ENCODE results near the gene PANK4. TPM values are rescaled to one million over a fixed set of nuclear protein-coding genes. Genes with fewer than 3 reads are reported as not detected.

PANK4 gene
- total and polyA plus RNA-seq, 3 experiments from 2014 or later: 25.0 to 46.3 (median 40.3) TPM

DNA sequence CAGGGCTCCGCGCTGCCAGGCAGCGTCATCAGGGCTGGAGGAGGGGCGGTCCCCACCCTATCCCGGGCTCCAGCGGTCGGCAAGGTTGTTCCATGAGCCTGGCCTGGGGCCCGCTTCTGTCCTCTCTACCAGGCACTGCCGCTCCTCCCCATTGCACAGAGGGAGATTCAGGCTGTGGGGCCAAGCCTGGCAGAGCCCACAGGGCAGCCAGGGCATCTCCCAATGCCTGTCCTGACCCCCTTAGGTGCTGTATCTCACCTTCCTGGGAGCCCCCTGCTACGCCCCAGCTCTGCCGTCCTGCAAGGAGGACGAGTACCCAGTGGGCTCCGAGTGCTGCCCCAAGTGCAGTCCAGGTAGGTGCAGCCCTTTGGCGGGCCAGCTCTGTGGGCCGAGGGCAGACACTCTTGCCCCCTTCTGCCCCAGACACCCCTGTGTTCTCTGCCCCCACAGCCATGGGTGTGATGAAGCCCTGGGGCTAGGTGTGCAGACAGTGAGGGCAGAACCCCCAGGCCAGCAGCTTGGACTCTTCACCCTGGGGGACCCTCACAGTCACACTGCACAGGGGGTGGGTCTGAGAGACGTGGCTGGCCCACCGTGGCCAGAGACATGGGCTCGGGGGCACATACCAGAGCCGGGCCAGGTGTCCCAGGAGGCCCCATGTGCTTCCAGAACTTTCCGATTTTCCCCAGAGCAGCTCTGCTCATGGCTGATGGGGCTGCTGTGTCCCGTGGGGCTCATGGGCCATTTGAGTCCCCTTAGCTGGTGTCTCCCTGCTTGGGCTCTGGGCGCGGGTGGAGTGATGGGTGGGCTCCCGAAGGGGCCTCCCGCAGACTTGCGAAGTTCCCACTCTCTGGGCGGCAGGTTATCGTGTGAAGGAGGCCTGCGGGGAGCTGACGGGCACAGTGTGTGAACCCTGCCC is 31.3 kb upstream of the PANK4 start:
- Mint-ChIP-seq H3K36me3 (peaks cover 0 to 51% (median 0%) of the 10 kb centered on the region in 3 donors), H3K27me3 (peaks cover 0 to 2% of the 10 kb centered on the region in 2 donors), H3K9me3 (no peaks in the 10 kb centered on the region), H3K27ac (peak overlapping the region; percentile 61 to 99 (median 96)), H3K4me1 (peaks cover 30 to 61% (median 30%) of the 10 kb centered on the region in 3 donors), H3K4me3 (peak overlapping the region; percentile 78 to 99 (median 99))
- H3K27me3 ChIP-seq (ENCODE audit: insufficient read depth, low read length, poor library complexity, severe bottlenecking): no peaks in the 10 kb centered on the region
- peak overlapping the region; percentile 98 for H3K4me3 ChIP-seq (ENCODE audit: low read length)
- DNase-seq: no peak
- H3K27ac ChIP-seq (ENCODE audit: low read depth, low read length): peak overlapping the region; percentile 95
- peaks cover 35% of the 10 kb centered on the region for H3K4me1 ChIP-seq (ENCODE audit: insufficient read depth, low read length)
- POLR2A ChIA-PET: interaction anchor here (0.8 to 2.5 kb wide), 5 partner anchors 10 to 34 kb away, joined by 4 to 41 read pairs (median 12); partner anchors contain the start of gene PRXL2B
- H3K36me3 ChIP-seq (ENCODE audit: insufficient read depth, low read length): no peaks in the 10 kb centered on the region
- H3K9me3 ChIP-seq (ENCODE audit: low read length): no peaks in the 10 kb centered on the region
- CTCF ChIA-PET: interaction anchor here (0.8 to 3.8 kb wide), 5 partner anchors 9 to 360 kb away, joined by 3 to 30 read pairs (median 9); no protein-coding TSS in a partner anchor

DNA sequence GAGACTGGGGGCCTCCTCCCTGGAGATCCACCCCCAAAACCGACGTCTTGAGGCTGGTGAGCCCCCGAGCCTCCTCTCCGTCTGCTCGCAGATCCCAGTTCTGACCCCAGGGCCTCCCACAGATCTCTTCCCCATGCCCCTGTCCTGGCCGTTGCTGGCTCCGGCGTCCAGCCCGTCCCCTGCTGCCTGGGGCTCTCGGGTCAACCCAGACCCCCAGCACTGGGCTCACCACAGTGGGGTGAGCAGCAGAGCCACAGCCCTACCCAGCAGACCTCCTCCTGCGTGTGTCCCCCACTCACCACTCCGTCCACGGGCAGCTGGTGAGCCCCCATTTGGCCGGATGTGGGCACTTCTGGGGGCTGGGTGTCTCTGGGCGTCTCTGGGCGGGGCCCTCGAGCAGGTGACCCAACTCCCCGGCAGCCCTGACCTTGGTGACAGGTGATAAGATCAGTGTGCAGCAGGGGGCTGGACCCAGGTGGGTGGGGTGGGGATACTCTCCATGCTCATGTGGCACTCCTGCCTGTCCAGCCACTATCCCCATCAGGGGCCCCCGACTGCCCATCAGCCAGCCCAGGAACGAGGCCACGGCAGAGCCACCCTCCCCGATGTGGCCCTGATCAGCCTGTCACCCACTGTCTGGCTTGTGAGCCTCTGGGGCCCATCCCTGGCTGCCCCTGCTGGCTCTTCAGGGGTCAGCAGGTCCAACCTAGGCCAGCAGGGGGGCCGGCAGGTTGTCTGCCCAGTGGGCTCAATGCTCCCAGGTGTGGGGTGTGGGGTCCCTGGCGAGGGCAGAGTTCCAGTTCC is 30.5 kb upstream of the PANK4 start:
- POLR2A ChIA-PET: interaction anchor here (0.7 to 2.5 kb wide), 10 partner anchors 9 to 165 kb away, joined by 3 to 41 read pairs (median 8); partner anchors contain the start of genes MORN1, PANK4, PRXL2B and RER1
- DNase-seq: peak in 2 of 5 donors; percentile 52 to 66
- Mint-ChIP-seq H3K4me1 (peaks cover 30 to 61% (median 30%) of the 10 kb centered on the region in 3 donors), H3K27me3 (peaks cover 0 to 2% of the 10 kb centered on the region in 2 donors), H3K9me3 (no peaks in the 10 kb centered on the region), H3K27ac (peak overlapping the region; percentile 93 to 99 (median 98)), H3K4me3 (peak overlapping the region; percentile 94 to 99 (median 99)), H3K36me3 (peaks cover 0 to 44% (median 0%) of the 10 kb centered on the region in 3 donors)
- Histone ChIP-seq H3K27ac (ENCODE audit: low read depth, low read length) (peak overlapping the region; percentile 95), H3K4me1 (ENCODE audit: insufficient read depth, low read length) (peaks cover 35% of the 10 kb centered on the region), H3K27me3 (ENCODE audit: insufficient read depth, low read length, poor library complexity, severe bottlenecking) (no peaks in the 10 kb centered on the region), H3K4me3 (ENCODE audit: low read length) (peak overlapping the region; percentile 98), H3K36me3 (ENCODE audit: insufficient read depth, low read length) (no peaks in the 10 kb centered on the region), H3K9me3 (ENCODE audit: low read length) (no peaks in the 10 kb centered on the region)
- CTCF ChIA-PET: interaction anchor here (0.8 to 3.8 kb wide), 11 partner anchors 10 to 362 kb away, joined by 3 to 34 read pairs (median 5); partner anchors contain the start of genes FAAP20, PANK4 and PRXL2B

DNA sequence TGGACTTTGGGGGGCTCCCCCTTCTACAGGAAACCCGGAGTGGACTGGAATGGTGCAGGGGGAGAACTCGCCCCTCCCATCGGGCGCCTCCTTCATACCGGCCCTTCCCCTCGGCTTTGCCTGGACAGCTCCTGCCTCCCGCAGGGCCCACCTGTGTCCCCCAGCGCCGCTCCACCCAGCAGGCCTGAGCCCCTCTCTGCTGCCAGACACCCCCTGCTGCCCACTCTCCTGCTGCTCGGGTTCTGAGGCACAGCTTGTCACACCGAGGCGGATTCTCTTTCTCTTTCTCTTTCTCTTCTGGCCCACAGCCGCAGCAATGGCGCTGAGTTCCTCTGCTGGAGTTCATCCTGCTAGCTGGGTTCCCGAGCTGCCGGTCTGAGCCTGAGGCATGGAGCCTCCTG is 29.9 kb upstream of the PANK4 start, which contains the start of gene TNFRSF14:
Gene TNFRSF14 (plus strand): TSS at position 95 of the 401 bp plus-strand sequence. CDS start 294 bp downstream, at position 389.
- peaks cover 35% of the 10 kb centered on the region for H3K4me1 ChIP-seq (ENCODE audit: insufficient read depth, low read length)
- peak within 1 kb of the TSS; percentile 98 for H3K4me3 ChIP-seq (ENCODE audit: low read length)
- Mint-ChIP-seq H3K27ac (peak within 1 kb of the TSS; percentile 93 to 99 (median 98)), H3K36me3 (peaks cover 0 to 40% (median 0%) of the 10 kb centered on the region in 3 donors), H3K27me3 (peaks cover 0 to under 1% of the 10 kb centered on the region in 2 donors), H3K4me1 (peaks cover 28 to 58% (median 30%) of the 10 kb centered on the region in 3 donors), H3K9me3 (no peaks in the 10 kb centered on the region), H3K4me3 (peak within 1 kb of the TSS; percentile 94 to 99 (median 99))
- ChIA-PET CTCF (interaction anchor here (0.8 to 3.8 kb wide), 11 partner anchors 10 to 361 kb away, joined by 3 to 34 read pairs (median 5); partner anchors contain the start of genes FAAP20, PANK4 and PRXL2B), POLR2A (interaction anchor here (0.6 to 2.5 kb wide), 10 partner anchors 9 to 165 kb away, joined by 3 to 41 read pairs (median 8); partner anchors contain the start of genes MORN1, PANK4, PEX10 and PRXL2B)
- H3K9me3 ChIP-seq (ENCODE audit: low read length): no peaks in the 10 kb centered on the region
- no peaks in the 10 kb centered on the region for H3K36me3 ChIP-seq (ENCODE audit: insufficient read depth, low read length)
- DNase-seq: peak; percentile 65 to 87 (median 79)
- no peaks in the 10 kb centered on the region for H3K27me3 ChIP-seq (ENCODE audit: insufficient read depth, low read length, poor library complexity, severe bottlenecking)
- H3K27ac ChIP-seq (ENCODE audit: low read depth, low read length): peak within 1 kb of the TSS; percentile 95

DNA sequence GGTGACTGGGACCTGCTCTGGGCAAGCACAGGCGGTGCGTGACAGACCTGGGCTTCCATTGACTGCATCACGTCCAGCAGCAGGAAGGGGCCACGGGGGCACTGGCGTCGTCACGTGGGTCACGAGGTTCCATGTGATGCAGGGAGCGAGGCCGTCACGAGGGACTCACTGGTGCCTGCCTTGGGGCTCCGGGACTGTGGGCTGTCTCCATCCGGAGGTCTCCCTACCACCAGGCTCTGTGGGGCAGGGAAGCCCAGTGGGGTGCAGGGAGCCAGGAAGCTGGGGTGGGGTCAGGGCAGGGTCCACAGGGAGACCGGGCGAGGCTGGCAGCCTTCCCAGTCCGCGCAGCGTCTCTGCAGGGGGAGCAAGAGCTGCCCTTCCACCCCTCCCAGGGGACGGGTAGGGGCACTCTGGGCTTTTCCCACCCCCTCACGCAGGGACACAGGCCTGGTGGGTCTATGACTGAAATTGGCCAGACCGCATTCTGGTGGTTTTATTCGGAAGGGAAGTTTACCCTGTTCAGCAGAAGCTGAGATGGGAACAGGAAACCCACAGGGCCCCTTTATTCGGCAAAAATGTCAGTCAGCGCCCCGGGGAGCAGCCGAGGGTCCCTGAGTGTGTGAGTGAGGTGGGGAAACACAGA is 29.4 kb upstream of the PANK4 start:
- no peaks in the 10 kb centered on the region for H3K9me3 ChIP-seq (ENCODE audit: low read length)
- DNase-seq: peak; percentile 67 to 86 (median 74)
- no peaks in the 10 kb centered on the region for H3K9me3 Mint-ChIP-seq
- H3K27me3 ChIP-seq (ENCODE audit: insufficient read depth, low read length, poor library complexity, severe bottlenecking): no peaks in the 10 kb centered on the region
- peak overlapping the region; percentile 94 to 99 (median 99) for H3K4me3 Mint-ChIP-seq
- H3K27ac Mint-ChIP-seq: peak overlapping the region; percentile 93 to 99 (median 98)
- ChIA-PET POLR2A (interaction anchor here (0.6 to 2.5 kb wide), 11 partner anchors 8 to 164 kb away, joined by 3 to 41 read pairs (median 7); partner anchors contain the start of genes MORN1, PANK4, PEX10 and PRXL2B), CTCF (interaction anchor here (1.0 to 3.8 kb wide), 10 partner anchors 9 to 361 kb away, joined by 3 to 34 read pairs (median 6); partner anchors contain the start of genes FAAP20 and PRXL2B)
- peaks cover 30 to 54% (median 31%) of the 10 kb centered on the region in 3 donors for H3K4me1 Mint-ChIP-seq
- peaks cover 0 to 35% (median 0%) of the 10 kb centered on the region in 3 donors for H3K36me3 Mint-ChIP-seq
- H3K27me3 Mint-ChIP-seq: no peaks in the 10 kb centered on the region
- peak overlapping the region; percentile 95 for H3K27ac ChIP-seq (ENCODE audit: low read depth, low read length)
- H3K36me3 ChIP-seq (ENCODE audit: insufficient read depth, low read length): no peaks in the 10 kb centered on the region
- H3K4me1 ChIP-seq (ENCODE audit: insufficient read depth, low read length): peaks cover 35% of the 10 kb centered on the region
- H3K4me3 ChIP-seq (ENCODE audit: low read length): peak overlapping the region; percentile 98

DNA sequence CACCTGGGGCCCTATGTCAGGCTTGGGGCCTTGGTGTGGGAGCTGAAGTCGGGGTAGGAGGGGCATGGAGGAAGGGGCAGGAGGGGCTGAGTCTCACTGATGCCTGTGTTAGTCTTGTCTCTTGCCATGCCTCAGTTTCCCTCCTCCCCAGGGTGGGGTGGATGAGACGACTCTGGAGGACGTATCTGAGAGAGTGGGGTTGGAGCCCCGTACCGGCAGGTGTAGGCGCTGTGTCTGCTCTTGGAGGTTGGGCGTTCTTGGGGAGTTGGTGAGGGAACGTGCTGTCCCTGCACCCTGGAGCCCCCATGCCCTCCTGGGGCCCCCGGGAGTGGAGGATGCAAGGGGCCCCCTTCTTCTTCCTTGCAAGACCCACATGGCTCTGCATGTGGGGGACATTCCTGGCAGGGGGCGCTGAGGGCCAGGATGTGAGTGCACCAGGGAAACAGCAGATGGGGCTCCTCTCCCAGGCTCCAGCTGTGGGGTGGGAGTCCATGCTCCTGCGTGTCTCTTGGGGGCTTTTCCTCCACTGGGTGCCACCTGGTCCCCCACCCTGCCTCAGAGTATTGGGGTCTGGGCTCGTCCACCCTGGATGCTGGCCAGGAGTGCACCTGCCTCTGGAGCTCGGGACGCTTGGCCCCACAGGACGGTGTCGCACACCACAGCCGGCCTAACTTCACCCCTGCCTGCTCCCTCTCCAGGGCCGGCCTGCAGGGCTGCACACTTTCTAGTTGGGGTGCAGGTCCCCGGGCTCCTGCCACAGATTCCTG is 28.4 kb upstream of the PANK4 start:
- CTCF ChIA-PET: interaction anchor here (1.0 to 3.8 kb wide), 4 partner anchors 23 to 233 kb away, joined by 4 to 34 read pairs (median 25); partner anchors contain the start of gene PRXL2B
- H3K27ac Mint-ChIP-seq: peak overlapping the region; percentile 57 to 99 (median 98)
- no peak overlapping the region for H3K4me3 ChIP-seq (ENCODE audit: low read length)

DNA sequence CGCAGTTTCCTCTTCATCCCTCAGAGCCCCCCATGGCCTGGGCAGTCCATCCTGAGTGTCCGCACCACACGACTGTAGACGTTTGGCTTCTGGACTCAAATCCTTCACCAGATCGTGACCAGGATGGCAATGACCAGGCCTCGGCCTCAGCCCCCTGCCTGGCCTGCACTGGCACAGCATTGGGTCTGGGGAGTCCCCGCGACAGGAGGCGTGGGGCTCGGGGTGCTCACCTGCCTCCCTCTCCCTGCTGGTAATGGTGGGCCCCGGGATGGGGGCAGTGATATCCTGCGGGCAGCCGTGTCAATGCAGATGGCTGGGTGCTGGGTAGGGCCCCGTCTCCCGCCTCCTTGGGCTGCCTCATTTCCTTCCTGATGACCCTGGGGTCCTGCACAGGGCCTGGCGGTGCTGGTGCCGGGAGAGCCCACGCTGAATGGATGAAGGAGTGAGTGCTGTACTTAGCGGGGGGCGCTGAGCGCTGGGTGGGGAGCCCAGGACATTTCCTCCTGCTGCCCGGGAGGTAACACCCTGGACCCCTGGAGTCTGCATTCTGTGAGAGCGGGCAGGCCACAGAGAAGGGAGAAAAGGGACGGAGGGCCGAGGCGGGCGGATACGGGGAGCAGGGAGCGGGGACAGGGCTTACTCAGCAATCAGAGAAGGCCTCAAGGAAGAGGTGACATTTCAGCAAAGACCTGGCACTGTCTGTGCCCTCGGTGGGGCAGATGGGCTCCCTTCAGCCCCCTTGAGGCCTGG is 27.6 kb upstream of the PANK4 start:
- Histone ChIP-seq H3K27ac (ENCODE audit: low read depth, low read length) (no peak overlapping the region), H3K4me1 (ENCODE audit: insufficient read depth, low read length) (peaks cover 41% of the 10 kb centered on the region)
- CTCF ChIA-PET: interaction anchor here (1.0 to 3.8 kb wide), 3 partner anchors 24 to 233 kb away, joined by 4 to 34 read pairs (median 30); partner anchors contain the start of gene PRXL2B

More for the DNA sequence above, 28.4 kb upstream of the PANK4 start:
- Histone ChIP-seq H3K9me3 (ENCODE audit: low read length) (no peaks in the 10 kb centered on the region), H3K27me3 (ENCODE audit: insufficient read depth, low read length, poor library complexity, severe bottlenecking) (no peaks in the 10 kb centered on the region), H3K4me1 (ENCODE audit: insufficient read depth, low read length) (peaks cover 35% of the 10 kb centered on the region), H3K27ac (ENCODE audit: low read depth, low read length) (peak overlapping the region; percentile 95), H3K36me3 (ENCODE audit: insufficient read depth, low read length) (no peaks in the 10 kb centered on the region)
- POLR2A ChIA-PET: interaction anchor here (1.0 to 2.5 kb wide), 3 partner anchors 23 to 31 kb away, joined by 3 to 41 read pairs (median 15); partner anchors contain the start of gene PRXL2B
- no peaks in the 10 kb centered on the region for H3K9me3 Mint-ChIP-seq
- peaks cover 30 to 52% (median 32%) of the 10 kb centered on the region in 3 donors for H3K4me1 Mint-ChIP-seq
- peak overlapping the region; percentile 16 to 99 (median 56) for H3K4me3 Mint-ChIP-seq
- H3K36me3 Mint-ChIP-seq: peaks cover 0 to 28% (median 0%) of the 10 kb centered on the region in 3 donors
- DNase-seq: peak in 4 of 5 donors; percentile 26 to 79 (median 61)
- H3K27me3 Mint-ChIP-seq: no peaks in the 10 kb centered on the region

More for the DNA sequence above, 27.6 kb upstream of the PANK4 start:
- POLR2A ChIA-PET: no interaction called here
- peaks cover 0 to 22% (median 0%) of the 10 kb centered on the region in 3 donors for H3K36me3 Mint-ChIP-seq
- DNase-seq: no peak
- Histone ChIP-seq H3K9me3 (ENCODE audit: low read length) (no peaks in the 10 kb centered on the region), H3K4me3 (ENCODE audit: low read length) (no peak overlapping the region), H3K36me3 (ENCODE audit: insufficient read depth, low read length) (no peaks in the 10 kb centered on the region), H3K27me3 (ENCODE audit: insufficient read depth, low read length, poor library complexity, severe bottlenecking) (no peaks in the 10 kb centered on the region)
- no peaks in the 10 kb centered on the region for H3K9me3 Mint-ChIP-seq
- H3K4me1 Mint-ChIP-seq: peaks cover 31 to 55% (median 34%) of the 10 kb centered on the region in 3 donors
- peak overlapping the region in 3 of 7 donors; percentile 39 to 95 (median 62) for H3K4me3 Mint-ChIP-seq
- no peaks in the 10 kb centered on the region for H3K27me3 Mint-ChIP-seq
- peak overlapping the region; percentile 60 to 99 (median 96) for H3K27ac Mint-ChIP-seq

Measured in CD8-positive, alpha-beta memory T cell (primary cell).